HUES64 (cell line): ENCODE results near the gene THBD.

ENCODE experiments used
- H3K27ac ChIP-seq: 2 replicates; pipeline ENCODE4 v1.7.0; 2013; ENCODE audit warnings: low read depth, low read length, inconsistent platforms
- H3K27me3 ChIP-seq: 2 replicates; pipeline ENCODE4 v1.6.1; 2013; ENCODE audit warnings: mild to moderate bottlenecking, low read length; ENCODE audit not compliant: insufficient read depth
- H3K36me3 ChIP-seq: 2 replicates; pipeline ENCODE4 v1.6.1; 2013; ENCODE audit warnings: mild to moderate bottlenecking, low read length; ENCODE audit not compliant: insufficient read depth
- H3K4me1 ChIP-seq: 2 replicates; pipeline ENCODE4 v1.6.1; 2013; ENCODE audit warnings: mild to moderate bottlenecking, low read length, moderate library complexity; ENCODE audit not compliant: insufficient read depth
- H3K4me3 ChIP-seq: 2 replicates; pipeline ENCODE4 v1.5.1; 2013; ENCODE audit warnings: mild to moderate bottlenecking, low read length, moderate library complexity
- H3K9ac ChIP-seq: 2 replicates; pipeline ENCODE4 v1.6.1; 2013; ENCODE audit warnings: mild to moderate bottlenecking, low read depth, low read length
- H3K9me3 ChIP-seq: 2 replicates; pipeline ENCODE4 v1.6.1; 2013; ENCODE audit warnings: low read depth, low read length; ENCODE audit not compliant: insufficient read depth
- WGBS: fragments of 150-250, 120-280 bp; methylation state at CpG from one replicate; pipeline ENCODE4 v1.1.7; 2013; ENCODE audit warnings: missing lambda C conversion rate; 5-methylcytosine and 5-hydroxymethylcytosine counted together

Gene THBD

GRCh38 chr20:23071398-23071797 is 21.9 kb upstream of the THBD start:
- H3K27ac ChIP-seq: no peak overlapping the region
- H3K9ac ChIP-seq: no peak overlapping the region
- no peaks in the 10 kb centered on the region for H3K9me3 ChIP-seq
- 64% methylated on average over 3 of the region's 3 CpGs for WGBS
- H3K4me3 ChIP-seq: no peak overlapping the region
- H3K4me1 ChIP-seq: no peaks in the 10 kb centered on the region
- H3K36me3 ChIP-seq: no peaks in the 10 kb centered on the region
- H3K27me3 ChIP-seq: no peaks in the 10 kb centered on the region

GRCh38 chr20:23069108-23069507 is 19.6 kb upstream of the THBD start:
- H3K4me3 ChIP-seq: no peak overlapping the region
- peaks cover 3% of the 10 kb centered on the region; the same call in 1 of the 2 replicates for H3K4me1 ChIP-seq
- no peaks in the 10 kb centered on the region for H3K9me3 ChIP-seq
- H3K36me3 ChIP-seq: no peaks in the 10 kb centered on the region
- 83% methylated on average over 1 of the region's 2 CpGs for WGBS
- no peak overlapping the region for H3K9ac ChIP-seq
- no peaks in the 10 kb centered on the region for H3K27me3 ChIP-seq
- H3K27ac ChIP-seq: no peak overlapping the region

GRCh38 chr20:23068283-23068682 is 18.8 kb upstream of the THBD start:
- no peaks in the 10 kb centered on the region for H3K36me3 ChIP-seq
- 100% methylated on average over 1 of the region's 1 CpG for WGBS
- no peaks in the 10 kb centered on the region for H3K27me3 ChIP-seq
- H3K27ac ChIP-seq: no peak overlapping the region
- no peak overlapping the region for H3K4me3 ChIP-seq
- H3K9ac ChIP-seq: no peak overlapping the region
- no peaks in the 10 kb centered on the region for H3K9me3 ChIP-seq
- peaks cover 9% of the 10 kb centered on the region for H3K4me1 ChIP-seq

GRCh38 chr20:23066772-23067171 is 17.3 kb upstream of the THBD start:
- no peaks in the 10 kb centered on the region for H3K27me3 ChIP-seq
- WGBS: 89% methylated on average over 3 of the region's 3 CpGs
- H3K27ac ChIP-seq: no peak overlapping the region
- H3K4me3 ChIP-seq: no peak overlapping the region
- H3K9me3 ChIP-seq: no peaks in the 10 kb centered on the region
- peaks cover 23% of the 10 kb centered on the region for H3K4me1 ChIP-seq
- no peak overlapping the region for H3K9ac ChIP-seq
- no peaks in the 10 kb centered on the region for H3K36me3 ChIP-seq

GRCh38 chr20:23065266-23066201 is 16.1 kb upstream of the THBD start:
- Histone ChIP-seq H3K4me3 (no peak overlapping the region), H3K9me3 (no peaks in the 10 kb centered on the region), H3K27ac (no peak overlapping the region), H3K9ac (no peak overlapping the region), H3K36me3 (no peaks in the 10 kb centered on the region), H3K4me1 (peaks cover 27% of the 10 kb centered on the region), H3K27me3 (no peaks in the 10 kb centered on the region)
- WGBS: 92% methylated on average over 9 of the region's 9 CpGs

GRCh38 chr20:23063581-23063980 is 14.1 kb upstream of the THBD start:
- WGBS: 97% methylated on average over 2 of the region's 2 CpGs
- no peak overlapping the region for H3K27ac ChIP-seq
- H3K36me3 ChIP-seq: no peaks in the 10 kb centered on the region
- no peak overlapping the region for H3K4me3 ChIP-seq
- no peaks in the 10 kb centered on the region for H3K27me3 ChIP-seq
- no peak overlapping the region for H3K9ac ChIP-seq
- peaks cover 27% of the 10 kb centered on the region for H3K4me1 ChIP-seq
- no peaks in the 10 kb centered on the region for H3K9me3 ChIP-seq

- H3K27ac ChIP-seq: no peak overlapping the region
- peaks cover 27% of the 10 kb centered on the region for H3K4me1 ChIP-seq
- H3K9me3 ChIP-seq: no peaks in the 10 kb centered on the region
- 100% methylated on average over 3 of the region's 3 CpGs for WGBS
- no peak overlapping the region for H3K4me3 ChIP-seq
- H3K9ac ChIP-seq: no peak overlapping the region
- no peaks in the 10 kb centered on the region for H3K36me3 ChIP-seq
- no peaks in the 10 kb centered on the region for H3K27me3 ChIP-seq
These were observed 13.7 kb upstream of the THBD start for GRCh38 chr20:23063168-23063567.

GRCh38 chr20:23062632-23063031 is 13.2 kb upstream of the THBD start:
- Histone ChIP-seq H3K9me3 (no peaks in the 10 kb centered on the region), H3K27ac (peak overlapping the region; percentile 7; the same call in 1 of the 2 replicates), H3K4me3 (no peak overlapping the region), H3K27me3 (no peaks in the 10 kb centered on the region), H3K4me1 (peaks cover 27% of the 10 kb centered on the region), H3K9ac (no peak overlapping the region), H3K36me3 (no peaks in the 10 kb centered on the region)

GRCh38 chr20:23061734-23062561 is 12.5 kb upstream of the THBD start:
- Histone ChIP-seq H3K36me3 (no peaks in the 10 kb centered on the region), H3K4me3 (no peak overlapping the region), H3K27ac (no peak overlapping the region; the same call in 1 of the 2 replicates), H3K27me3 (no peaks in the 10 kb centered on the region), H3K4me1 (peaks cover 27% of the 10 kb centered on the region), H3K9me3 (0 out of 2 replicates have a peak, but pooled peaks cover under 1% of the 10 kb centered on the region), H3K9ac (no peak overlapping the region)
- WGBS: 56% methylated on average over 8 of the region's 8 CpGs

GRCh38 chr20:23061262-23061661 is 11.8 kb upstream of the THBD start:
- 94% methylated on average over 4 of the region's 5 CpGs for WGBS
- no peaks in the 10 kb centered on the region for H3K36me3 ChIP-seq
- H3K9ac ChIP-seq: no peak overlapping the region
- H3K9me3 ChIP-seq: peaks cover 3% of the 10 kb centered on the region; the same call in 1 of the 2 replicates
- no peaks in the 10 kb centered on the region for H3K27me3 ChIP-seq
- H3K4me1 ChIP-seq: peaks cover 27% of the 10 kb centered on the region
- H3K27ac ChIP-seq: no peak overlapping the region
- H3K4me3 ChIP-seq: no peak overlapping the region

- peaks cover 27% of the 10 kb centered on the region for H3K4me1 ChIP-seq
- no peaks in the 10 kb centered on the region for H3K36me3 ChIP-seq
- H3K27me3 ChIP-seq: no peaks in the 10 kb centered on the region
- H3K9me3 ChIP-seq: peaks cover 3% of the 10 kb centered on the region; the same call in 1 of the 2 replicates
- WGBS: 81% methylated on average over 3 of the region's 4 CpGs
- no peak overlapping the region for H3K9ac ChIP-seq
- no peak overlapping the region for H3K27ac ChIP-seq
- no peak overlapping the region for H3K4me3 ChIP-seq
These were observed 11.2 kb upstream of the THBD start for GRCh38 chr20:23060629-23061028.
